Measurements from ENCODE around the gene DGAT2.

Gene DGAT2

DNA sequence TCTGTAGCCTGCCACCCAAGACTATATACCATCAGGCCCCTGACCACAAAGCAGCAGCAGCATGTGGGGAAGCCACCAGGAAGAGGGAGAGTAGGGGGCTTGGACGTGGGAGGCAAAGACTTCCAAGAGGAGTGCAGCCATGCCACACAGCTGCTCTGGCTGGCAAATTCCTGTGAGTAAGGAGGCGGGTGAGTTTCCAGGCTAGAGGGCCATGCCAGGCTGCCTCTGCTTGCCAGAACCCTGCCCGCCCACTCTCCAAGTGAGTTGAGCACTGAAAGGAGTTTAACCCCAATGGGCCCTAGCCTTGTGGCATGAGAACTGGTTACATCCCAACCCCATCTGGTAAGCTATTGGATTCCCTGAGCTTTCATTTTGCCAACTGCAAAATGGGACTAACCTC lies 4.7 kb upstream of the DGAT2 start:
- Mint-ChIP-seq H3K36me3 (no peaks in the 10 kb centered on the region), H3K27me3 (peaks cover 17% of the 10 kb centered on the region), H3K4me3 (no peak overlapping the region)

DNA sequence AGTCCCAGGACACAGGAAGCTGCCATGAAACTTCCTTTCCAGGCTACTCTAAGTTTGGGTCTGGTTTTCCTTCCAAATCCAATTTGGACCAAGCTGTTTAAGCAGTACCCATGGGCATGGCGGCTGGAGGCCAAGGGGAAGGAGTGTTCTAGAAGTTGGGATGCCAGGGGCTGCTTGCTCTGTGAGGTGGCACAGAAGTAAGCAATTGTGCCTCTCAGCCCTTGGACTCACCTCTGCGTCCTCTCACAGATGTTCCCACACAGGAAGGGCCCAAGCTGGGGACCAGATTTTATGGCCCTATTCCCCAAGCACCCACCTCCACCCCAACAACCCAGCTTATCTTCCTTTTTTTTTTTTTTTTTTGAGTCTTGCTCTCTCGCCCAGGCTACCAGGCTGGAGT lies 3.5 kb upstream of the DGAT2 start:
- Mint-ChIP-seq H3K27me3 (peaks cover 22% of the 10 kb centered on the region), H3K4me3 (no peak overlapping the region), H3K27ac (no peak overlapping the region), H3K9me3 (no peaks in the 10 kb centered on the region), H3K36me3 (no peaks in the 10 kb centered on the region), H3K4me1 (peaks cover 13% of the 10 kb centered on the region)
- CTCF ChIA-PET = interaction anchor here (0.8 to 1.1 kb wide), 2 partner anchors 12 to 101 kb away, joined by 3 read pairs; no protein-coding TSS in a partner anchor
- DNase-seq = peak; percentile 12

More for the DNA sequence above, 4.7 kb upstream of the DGAT2 start:
- no peak for DNase-seq
- Mint-ChIP-seq H3K4me1 (peaks cover 12% of the 10 kb centered on the region), H3K27ac (no peak overlapping the region), H3K9me3 (no peaks in the 10 kb centered on the region)
- CTCF ChIA-PET = interaction anchor here (1.1 kb wide), 1 partner anchor 102 kb away, joined by 3 read pairs; no protein-coding TSS in a partner anchor

DNA sequence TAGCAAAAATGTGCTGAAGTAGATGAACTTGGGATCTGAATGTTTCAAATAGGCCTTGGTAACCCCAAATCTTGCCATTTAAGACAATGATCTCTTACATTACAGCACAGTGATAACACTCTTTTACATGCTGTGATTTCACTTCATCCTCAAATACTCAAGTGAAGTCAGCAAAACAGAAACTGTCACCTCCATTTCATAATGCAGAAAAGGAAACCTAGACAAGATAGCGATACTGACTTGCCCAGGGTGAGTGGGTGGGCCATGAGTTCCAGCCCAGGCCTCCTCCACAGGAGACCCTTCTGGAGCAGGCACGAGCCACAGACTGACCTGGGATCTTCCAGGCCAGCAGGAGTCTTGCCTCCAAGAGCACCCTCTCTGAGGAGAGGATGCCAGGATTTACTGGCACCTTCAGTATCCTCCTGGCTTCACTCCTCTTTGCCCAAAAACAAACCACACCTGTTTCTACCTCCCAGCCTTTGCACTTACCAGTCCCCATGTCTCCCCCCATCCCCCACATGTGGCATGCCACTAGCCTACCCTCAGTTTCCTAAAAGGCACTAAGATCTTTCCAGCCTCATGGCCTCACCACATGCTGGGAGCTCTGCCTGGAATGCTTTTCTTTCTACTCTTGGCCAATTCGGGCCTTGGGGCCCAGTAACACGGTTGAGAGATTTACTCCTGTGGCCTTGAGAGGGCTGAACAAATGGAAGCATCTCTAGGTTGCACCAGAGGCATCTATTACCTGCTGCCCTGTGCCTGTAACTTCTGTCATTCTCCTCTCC lies 1.9 kb upstream of the DGAT2 start:
- H3K27ac Mint-ChIP-seq = no peak overlapping the region
- H3K36me3 Mint-ChIP-seq = no peaks in the 10 kb centered on the region
- no peak overlapping the region for H3K4me3 Mint-ChIP-seq
- no peak for DNase-seq
- peaks cover 13% of the 10 kb centered on the region for H3K4me1 Mint-ChIP-seq
- peaks cover 37% of the 10 kb centered on the region for H3K27me3 Mint-ChIP-seq
- CTCF ChIA-PET = no interaction called here
- no peaks in the 10 kb centered on the region for H3K9me3 Mint-ChIP-seq

DNA sequence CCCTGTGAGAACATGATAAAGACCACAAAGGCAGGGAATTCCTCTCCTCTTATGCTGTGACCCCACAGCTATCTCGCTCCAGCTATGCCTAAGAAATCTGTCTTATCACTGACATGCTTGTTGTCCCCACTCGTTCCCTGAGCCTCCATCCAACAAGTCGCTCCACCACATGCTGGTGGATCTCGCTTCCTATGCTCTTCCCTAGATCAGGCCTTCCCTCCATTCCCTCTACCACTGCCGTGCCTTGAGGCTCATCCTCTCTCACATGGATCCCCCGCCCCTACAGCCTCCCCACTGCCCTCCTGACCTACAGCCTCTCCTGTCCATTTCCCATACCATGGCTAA lies 1.4 kb upstream of the DGAT2 start:
- peaks cover 39% of the 10 kb centered on the region for H3K27me3 Mint-ChIP-seq
- peaks cover 13% of the 10 kb centered on the region for H3K4me1 Mint-ChIP-seq
- H3K27ac Mint-ChIP-seq = no peak overlapping the region
- no peak overlapping the region for H3K4me3 Mint-ChIP-seq
- CTCF ChIA-PET = no interaction called here
- H3K36me3 Mint-ChIP-seq = no peaks in the 10 kb centered on the region
- H3K9me3 Mint-ChIP-seq = no peaks in the 10 kb centered on the region
- no peak for DNase-seq

DNA sequence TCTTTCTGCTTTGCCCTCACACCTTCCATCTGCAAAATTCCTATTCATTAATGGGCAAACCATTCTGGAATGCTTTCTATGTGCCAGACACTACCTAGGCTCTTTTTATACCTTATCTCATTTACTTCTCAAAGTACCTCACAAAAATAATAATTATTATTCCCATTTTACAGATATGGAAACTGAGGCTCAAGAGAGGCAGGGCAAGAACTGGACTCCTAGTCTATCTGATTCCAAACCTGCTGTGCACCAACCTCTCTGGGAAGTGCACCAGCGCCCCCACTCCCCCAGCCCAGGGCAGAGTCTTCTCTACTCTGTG lies 826 bp upstream of the DGAT2 start:
- Mint-ChIP-seq H3K4me3 (peak overlapping the region; percentile 66), H3K9me3 (no peaks in the 10 kb centered on the region), H3K27ac (no peak overlapping the region), H3K4me1 (peaks cover 13% of the 10 kb centered on the region), H3K27me3 (peaks cover 42% of the 10 kb centered on the region), H3K36me3 (no peaks in the 10 kb centered on the region)
- CTCF ChIA-PET = interaction anchor here (0.6 kb wide), 1 partner anchor 366 kb away, joined by 3 read pairs; no protein-coding TSS in a partner anchor
- DNase-seq = no peak

DNA sequence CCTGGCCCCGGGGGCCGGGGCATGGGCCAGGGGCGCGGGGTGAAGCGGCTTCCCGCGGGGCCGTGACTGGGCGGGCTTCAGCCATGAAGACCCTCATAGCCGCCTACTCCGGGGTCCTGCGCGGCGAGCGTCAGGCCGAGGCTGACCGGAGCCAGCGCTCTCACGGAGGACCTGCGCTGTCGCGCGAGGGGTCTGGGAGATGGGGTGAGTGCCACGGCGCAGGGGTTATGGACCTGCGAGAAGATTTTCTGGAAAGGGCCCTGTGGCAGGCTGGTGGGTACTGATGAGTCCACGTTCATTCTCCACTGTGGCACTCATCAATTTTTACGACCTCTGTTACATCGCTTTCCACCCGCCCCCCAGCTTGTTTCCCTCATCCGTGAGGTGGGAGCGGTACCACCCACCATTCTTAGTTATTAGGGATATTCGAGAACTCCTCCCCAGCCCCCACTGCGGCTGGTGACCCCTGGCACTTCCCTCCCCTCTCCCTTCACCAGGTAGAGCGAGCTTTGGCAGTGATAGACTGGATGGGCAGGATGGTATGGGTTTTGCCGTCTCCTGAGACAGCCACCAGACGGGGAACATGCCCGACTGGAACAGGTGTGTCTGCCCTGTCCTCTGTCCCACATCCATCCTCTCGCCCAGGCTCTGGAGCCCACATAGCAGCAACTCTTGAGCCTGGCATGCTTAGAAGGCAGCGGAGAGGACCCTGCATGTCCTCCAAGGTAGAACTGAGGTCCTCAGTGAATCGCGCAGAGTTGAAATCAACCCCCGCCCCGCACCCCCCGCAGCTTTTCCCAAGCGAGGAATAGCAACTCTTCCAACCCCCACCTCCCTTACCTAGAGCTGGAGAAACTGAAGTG lies 562 bp downstream of the DGAT2 start:
- Mint-ChIP-seq H3K4me3 (peak overlapping the region; percentile 21), H3K27ac (no peak overlapping the region), H3K36me3 (no peaks in the 10 kb centered on the region), H3K27me3 (peaks cover 42% of the 10 kb centered on the region), H3K4me1 (peaks cover 20% of the 10 kb centered on the region), H3K9me3 (no peaks in the 10 kb centered on the region)
- CTCF ChIA-PET = no interaction called here
- no peak for DNase-seq

DNA sequence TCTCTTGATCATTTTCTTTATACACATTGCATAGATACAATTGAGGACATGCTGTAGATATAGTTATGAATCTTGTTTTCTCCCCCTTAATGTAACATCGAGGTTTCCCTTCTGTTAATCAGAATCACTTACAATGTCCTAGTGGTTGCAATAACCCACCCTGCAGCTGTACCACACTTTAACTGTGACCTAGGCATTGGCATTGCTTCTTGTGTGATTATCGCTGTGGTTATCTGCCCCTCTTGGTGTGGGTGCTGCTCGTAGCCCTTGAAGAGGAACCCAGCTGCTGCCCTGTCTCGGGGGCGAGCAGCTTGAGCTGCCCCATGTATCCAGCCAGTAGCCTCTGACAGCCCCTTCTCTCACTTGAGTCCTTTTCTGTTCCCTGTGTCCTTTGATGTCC lies 1.5 kb downstream of the DGAT2 start:
- Mint-ChIP-seq H3K36me3 (no peaks in the 10 kb centered on the region), H3K27me3 (peaks cover 42% of the 10 kb centered on the region), H3K4me3 (no peak overlapping the region), H3K4me1 (peaks cover 22% of the 10 kb centered on the region), H3K9me3 (no peaks in the 10 kb centered on the region), H3K27ac (no peak overlapping the region)
- DNase-seq = no peak
- CTCF ChIA-PET = no interaction called here

DNA sequence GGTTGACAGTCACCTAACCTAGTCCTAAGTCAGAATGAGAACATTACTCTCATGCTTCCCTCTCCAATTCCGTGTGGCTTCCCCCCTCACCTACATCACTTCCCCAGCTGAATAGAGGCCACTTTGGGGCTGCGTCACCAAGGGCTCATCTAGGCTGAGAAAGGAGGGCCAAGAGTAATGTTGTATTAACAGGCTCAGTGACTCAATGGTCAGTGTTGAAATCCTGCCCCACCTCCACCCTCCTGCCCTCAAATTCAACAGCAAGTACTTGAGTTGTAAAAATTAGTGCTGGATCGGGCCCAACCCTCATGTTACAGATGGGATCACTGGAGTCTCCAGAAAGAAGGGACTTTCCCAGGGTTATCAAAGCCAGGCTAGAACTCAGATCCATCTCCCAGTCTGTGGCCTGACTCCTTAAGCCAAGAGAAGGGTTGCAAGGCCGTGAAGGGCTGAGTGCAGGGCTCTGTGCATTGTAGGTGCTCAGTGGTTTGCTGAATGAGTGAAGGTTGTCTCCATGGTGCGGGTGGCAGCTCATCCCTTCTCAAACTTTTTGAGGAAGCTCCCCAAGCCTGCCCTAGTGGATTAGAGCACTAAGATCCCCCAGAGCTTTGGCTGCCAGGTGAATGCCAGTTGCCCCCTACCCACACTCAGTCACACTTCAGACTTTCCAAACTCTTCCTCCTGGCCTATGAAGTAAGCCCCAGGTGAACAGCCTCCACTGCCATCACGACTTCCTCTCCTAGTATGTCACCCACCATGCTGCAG lies 3.2 kb downstream of the DGAT2 start:
- no peak for DNase-seq
- Mint-ChIP-seq H3K9me3 (no peaks in the 10 kb centered on the region), H3K27me3 (peaks cover 42% of the 10 kb centered on the region), H3K27ac (no peak overlapping the region), H3K36me3 (no peaks in the 10 kb centered on the region), H3K4me1 (peaks cover 24% of the 10 kb centered on the region), H3K4me3 (no peak overlapping the region)
- CTCF ChIA-PET = no interaction called here

DNA sequence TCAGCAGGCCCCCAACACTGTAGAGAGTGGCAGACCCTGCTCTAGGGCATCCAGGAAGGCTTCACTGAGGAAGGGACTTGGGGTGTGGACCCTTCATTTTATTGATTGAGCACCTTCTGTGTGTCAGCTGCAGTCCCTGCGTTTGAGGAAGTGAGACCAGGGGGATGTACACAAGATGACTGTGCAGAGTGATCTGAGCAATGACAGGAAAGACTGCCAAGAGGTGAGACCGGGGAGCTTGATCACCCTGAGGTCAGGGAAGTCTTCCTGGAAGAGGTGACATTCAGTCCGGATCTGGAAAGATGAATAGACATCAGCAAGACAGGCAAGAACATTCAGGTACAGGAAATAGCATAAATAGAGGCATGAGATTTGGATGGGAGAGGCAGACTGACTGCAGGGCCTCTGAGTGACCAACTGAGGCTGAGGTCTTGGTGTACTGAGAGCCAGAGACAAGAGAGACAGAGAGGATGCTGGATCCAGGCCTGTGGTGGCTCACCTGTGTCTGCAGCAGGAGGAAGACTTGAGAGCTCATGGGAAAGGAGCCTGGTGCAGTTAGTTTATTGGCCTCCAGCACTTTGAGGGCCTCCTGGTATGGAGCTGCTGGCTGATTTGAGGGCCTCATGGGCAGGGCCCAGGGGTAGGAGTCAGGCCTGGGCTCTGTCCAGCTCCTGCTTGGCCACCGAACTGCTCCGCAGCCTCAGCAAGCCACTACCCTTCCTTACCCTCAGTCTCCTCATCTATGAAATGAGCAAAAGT lies 5.2 kb downstream of the DGAT2 start:
- peaks cover 32% of the 10 kb centered on the region for H3K27me3 Mint-ChIP-seq
- no peak overlapping the region for H3K4me3 Mint-ChIP-seq
- CTCF ChIA-PET = interaction anchor here (1.0 to 2.0 kb wide), 2 partner anchors 28 to 68 kb away, joined by 3 to 6 read pairs; no protein-coding TSS in a partner anchor
- H3K36me3 Mint-ChIP-seq = no peaks in the 10 kb centered on the region
- peaks cover 28% of the 10 kb centered on the region for H3K4me1 Mint-ChIP-seq
- H3K27ac Mint-ChIP-seq = no peak overlapping the region
- H3K9me3 Mint-ChIP-seq = no peaks in the 10 kb centered on the region
- peak; percentile 24 for DNase-seq

DNA sequence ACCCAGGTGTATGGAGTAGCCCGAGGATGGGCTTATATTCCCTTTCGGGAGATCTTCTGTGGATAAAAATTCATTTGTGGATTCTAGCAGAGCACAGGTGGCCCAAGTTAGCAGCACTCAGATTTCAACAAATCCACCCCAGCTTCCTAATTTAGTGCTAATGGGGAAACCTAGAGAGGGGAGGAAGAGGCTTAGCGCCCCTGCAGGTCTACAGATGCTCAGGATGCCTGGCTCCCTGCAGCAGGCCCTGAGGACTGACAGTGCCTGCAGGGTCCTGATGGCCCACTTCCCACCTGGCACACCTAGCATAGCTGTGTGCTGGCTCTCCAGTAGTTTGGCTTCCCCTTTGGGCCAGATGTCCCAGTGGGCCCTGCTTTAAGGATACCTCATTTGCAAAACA lies 6.5 kb downstream of the DGAT2 start:
- Mint-ChIP-seq H3K4me3 (no peak overlapping the region), H3K27me3 (peaks cover 20% of the 10 kb centered on the region), H3K9me3 (no peaks in the 10 kb centered on the region), H3K36me3 (no peaks in the 10 kb centered on the region), H3K4me1 (peaks cover 29% of the 10 kb centered on the region), H3K27ac (no peak overlapping the region)
- DNase-seq = no peak
- CTCF ChIA-PET = interaction anchor here (1.0 kb wide), 1 partner anchor 25 kb away, joined by 3 read pairs; no protein-coding TSS in a partner anchor

DNA sequence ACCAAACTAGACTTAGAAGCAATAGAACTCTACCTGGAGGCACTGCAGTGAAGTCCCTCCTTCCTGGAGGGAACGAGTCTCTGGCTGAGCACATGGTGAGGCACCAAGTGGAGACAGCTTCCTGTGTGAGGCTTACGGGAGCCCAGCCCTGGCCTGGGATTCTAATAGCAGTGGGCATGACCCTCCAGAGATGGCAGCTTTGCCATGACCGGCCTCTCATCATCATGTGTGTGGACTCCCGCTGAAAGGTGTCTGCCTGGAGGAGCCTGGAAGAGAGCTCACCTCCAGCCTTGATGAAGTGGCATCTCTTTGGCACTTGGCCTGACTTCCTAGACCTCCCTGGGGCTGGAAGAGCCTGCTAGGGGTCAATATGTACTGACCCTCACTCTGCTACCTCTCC lies 8.0 kb downstream of the DGAT2 start:
- Mint-ChIP-seq H3K9me3 (no peaks in the 10 kb centered on the region), H3K27ac (no peak overlapping the region), H3K4me1 (peaks cover 31% of the 10 kb centered on the region), H3K4me3 (no peak overlapping the region), H3K36me3 (no peaks in the 10 kb centered on the region), H3K27me3 (peaks cover 6% of the 10 kb centered on the region)
- CTCF ChIA-PET = interaction anchor here (2.0 kb wide), 1 partner anchor 26 kb away, joined by 10 read pairs; no protein-coding TSS in a partner anchor
- DNase-seq = no peak

DNA sequence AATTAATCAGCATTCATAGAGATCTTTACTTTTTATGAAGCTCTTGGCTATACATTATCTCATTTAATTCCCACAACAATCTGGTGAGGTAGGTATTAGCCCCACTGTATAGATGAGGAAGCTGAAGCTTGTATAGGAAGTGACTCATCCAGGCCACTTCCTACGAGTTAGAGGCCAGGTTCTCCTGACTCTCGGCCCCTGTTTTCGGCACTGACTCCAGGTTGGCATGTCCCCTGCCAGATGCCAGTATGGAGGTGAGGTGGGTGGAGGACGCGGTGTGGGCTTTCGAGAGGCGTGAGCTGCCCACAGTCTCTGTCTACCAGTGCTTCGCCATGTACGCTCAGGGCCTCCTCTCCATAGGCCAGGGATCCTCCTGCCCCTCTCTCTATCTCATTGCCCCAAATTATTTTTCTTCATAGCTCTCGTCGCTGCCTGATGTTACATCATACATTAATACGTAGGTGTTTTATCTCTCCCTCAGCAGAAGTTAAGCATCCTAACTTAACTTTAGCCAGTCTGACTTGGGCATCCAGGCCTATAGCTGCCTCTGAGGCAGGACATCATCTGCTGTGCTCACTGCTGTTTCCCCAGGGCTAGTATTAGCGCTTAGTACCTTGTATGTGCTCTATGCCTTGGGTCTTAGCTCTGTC lies 9.0 kb downstream of the DGAT2 start:
- no peak overlapping the region for H3K27ac Mint-ChIP-seq
- H3K27me3 Mint-ChIP-seq = no peaks in the 10 kb centered on the region
- H3K4me1 Mint-ChIP-seq = peaks cover 31% of the 10 kb centered on the region
- no peaks in the 10 kb centered on the region for H3K9me3 Mint-ChIP-seq
- CTCF ChIA-PET = interaction anchor here (1.4 to 2.0 kb wide), 2 partner anchors 13 to 25 kb away, joined by 3 to 10 read pairs; no protein-coding TSS in a partner anchor
- no peak overlapping the region for H3K4me3 Mint-ChIP-seq
- H3K36me3 Mint-ChIP-seq = no peaks in the 10 kb centered on the region
- no peak for DNase-seq

DNA sequence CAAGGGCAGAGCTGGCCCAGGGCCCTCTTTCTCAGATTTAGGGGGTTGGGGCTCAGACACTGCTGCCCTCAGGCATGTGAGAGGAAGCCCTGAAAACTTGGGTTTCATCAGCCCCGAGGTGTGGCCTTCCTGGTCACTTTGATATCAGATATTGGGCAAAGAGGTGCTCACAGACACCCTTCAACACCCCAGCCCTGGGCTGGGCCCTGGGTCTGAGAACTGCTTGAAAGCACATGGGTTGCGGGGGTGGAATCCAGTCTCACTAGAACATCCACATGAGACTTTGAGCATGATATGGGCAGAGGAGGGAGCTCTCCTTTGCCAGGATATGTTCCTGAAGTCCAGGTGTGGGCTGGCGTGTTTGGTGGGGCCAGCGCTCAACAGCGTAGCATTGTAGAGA lies 10.4 kb downstream of the DGAT2 start:
- CTCF ChIA-PET = interaction anchor here (1.6 to 2.2 kb wide), 3 partner anchors 15 to 89 kb away, joined by 4 to 12 read pairs (median 7); no protein-coding TSS in a partner anchor
- H3K36me3 Mint-ChIP-seq = no peaks in the 10 kb centered on the region
- no peak overlapping the region for H3K4me3 Mint-ChIP-seq
- H3K4me1 Mint-ChIP-seq = peaks cover 30% of the 10 kb centered on the region
- DNase-seq = no peak
- no peaks in the 10 kb centered on the region for H3K9me3 Mint-ChIP-seq
- H3K27me3 Mint-ChIP-seq = no peaks in the 10 kb centered on the region
- no peak overlapping the region for H3K27ac Mint-ChIP-seq
